Stimulated activated CD8-positive, alpha-beta memory T cell treated with anti-CD3 and anti-CD28 coated beads, Interleukin-4, amount 100 ng/mL, for 4 hours (primary cell): ENCODE results near the gene THRB.

ENCODE experiments used
- DNase-seq, 2 donors: peaks; one replicate each; pipeline ENCODE4 v3.0.0-alpha.2; 2020; ENCODE audit warnings: low read depth in 2 of 2, low spot score in 1 of 2

Gene THRB

DNA sequence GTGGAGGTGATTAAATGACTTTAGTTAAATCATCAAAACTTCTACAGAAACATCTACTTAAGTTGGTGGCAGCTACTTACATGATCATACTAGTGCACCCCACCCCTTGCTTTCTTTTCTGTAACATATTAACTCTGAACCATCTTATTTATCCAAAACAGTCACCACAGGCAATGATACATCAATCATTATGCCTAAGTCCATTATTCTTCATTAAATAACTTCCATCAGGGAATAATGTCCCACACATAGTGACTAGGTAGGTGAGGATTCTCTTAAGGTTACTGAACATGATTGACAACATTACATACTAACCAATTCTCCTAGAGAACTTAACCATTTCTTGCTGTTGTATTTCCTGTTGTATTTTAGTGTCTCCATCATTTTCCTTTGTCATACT, 339.4 kb downstream of the THRB start:
- DNase-seq = no peak

DNA sequence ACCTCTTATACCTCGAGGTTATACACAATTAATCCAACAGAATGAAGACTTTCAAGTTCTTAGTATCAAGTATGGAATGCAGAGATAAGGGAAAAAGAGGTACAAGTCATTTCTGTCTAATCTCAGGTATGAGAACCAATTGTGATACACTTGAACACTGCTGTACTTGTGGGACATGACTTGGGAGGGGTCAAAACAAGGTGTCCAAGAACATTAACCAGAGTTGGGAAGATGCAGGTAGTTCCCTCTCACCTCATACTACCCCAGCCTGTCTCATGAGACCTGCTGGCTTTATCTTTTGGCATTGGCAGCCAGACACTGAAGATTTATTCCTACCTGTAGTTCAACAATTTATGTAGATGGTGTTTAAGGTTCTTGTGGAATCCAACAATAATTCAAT, 339.9 kb downstream of the THRB start:
- no peak for DNase-seq

DNA sequence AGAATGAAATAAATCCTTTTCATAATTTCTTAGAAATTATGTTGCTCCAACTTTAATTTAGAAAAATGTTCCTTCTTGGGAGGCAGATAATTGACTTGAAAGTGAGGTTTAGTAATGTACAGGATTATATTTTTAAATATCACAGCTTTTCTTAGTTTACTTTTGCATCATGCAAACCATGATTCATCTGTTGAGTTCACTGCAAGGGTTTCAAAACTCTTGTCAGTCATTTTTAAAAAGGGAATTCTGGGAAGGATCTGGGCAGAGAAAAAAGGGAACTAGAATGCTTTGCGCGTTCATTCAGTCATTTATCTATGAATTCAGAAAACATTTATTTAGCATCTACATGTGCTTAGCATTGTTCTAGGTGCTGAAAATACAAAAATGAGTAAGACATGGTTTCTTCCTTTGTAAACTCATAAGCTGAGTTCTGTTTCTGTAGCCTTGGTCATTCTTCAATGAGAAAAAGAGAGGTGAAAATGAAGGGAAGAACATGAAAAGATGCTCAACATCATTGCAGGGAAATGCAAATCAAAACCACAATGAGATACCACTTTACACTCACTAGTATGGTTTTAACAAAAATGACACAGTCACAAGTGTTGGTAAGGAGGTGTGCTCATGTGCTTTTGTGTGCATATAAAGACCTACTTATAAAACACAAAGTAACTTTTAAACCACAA, 340.5 kb downstream of the THRB start:
- no peak for DNase-seq

DNA sequence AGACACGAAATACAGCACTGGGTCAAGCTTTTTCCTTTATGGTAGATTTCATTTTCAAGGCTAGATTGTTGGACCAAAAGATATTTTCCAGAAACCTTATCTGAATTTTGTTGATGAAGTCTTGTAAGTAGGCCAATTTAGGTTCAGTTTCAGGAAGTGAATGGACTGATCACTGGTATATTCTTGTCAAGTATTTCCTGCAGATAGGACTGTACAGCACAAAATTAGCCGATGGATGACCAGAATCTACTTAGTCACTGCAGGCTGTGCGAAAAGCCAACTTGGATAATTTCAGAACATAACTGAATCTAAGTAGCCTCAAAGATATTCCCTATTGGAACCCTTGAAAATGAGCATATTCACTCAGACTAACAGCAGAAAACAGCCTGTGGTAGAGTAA, 343.1 kb downstream of the THRB start:
- no peak for DNase-seq

DNA sequence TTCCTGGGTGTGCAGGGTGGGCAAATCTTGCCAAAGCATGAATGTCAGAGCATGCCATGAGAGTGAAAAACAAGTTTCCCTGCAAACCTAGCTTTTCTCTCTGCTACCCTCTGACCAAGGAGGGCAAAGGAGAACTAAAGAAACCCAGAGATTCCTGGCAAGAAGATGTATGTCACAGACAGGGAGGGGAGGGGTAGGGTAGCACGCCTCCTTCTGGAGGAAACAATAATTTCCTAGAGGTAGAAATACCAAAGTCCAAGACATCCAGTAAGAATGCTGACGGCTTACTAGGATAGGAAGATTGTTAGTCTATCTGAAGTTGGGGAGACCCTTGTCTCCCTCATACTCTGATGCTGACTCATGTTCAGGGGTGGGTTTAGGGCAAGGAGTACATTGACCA, 345.6 kb downstream of the THRB start:
- DNase-seq = no peak

DNA sequence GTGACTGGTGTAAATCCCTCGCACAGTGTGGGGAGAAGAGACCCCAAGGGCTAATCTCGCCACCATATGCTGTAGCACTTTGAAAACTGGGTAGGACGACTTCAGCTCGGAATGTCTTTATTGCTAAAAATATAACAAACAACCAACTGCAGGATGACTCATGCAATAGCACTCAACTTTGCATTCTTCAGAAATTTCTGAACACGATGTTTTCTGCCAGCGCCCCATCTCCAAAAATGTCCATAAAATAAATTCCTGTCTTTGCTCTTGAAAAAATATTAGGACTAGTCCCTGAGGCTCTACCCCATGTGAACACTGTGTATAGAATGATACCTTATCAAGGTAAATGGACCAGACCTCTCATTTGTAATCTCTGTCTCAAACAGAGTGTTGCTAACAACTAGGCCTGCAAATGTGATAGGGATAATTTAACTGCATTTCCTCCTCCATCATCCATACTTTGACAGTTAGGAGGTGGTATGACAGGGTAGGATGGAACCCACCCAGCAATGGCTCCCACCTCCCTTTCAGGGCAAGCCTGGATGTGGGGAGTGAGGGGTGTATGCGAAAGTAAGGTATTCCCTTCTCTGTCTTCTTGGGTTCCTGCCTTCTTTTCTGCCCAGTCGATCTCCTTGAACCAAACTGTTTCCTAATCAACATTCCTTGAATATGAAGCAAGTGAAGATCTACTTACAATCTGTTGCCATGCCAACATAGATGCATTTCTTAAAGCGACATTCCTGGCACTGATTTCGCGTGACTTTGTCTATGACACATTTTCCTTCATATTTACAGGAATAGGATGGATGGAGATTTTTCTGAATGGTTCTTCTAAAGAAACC, 348.4 kb downstream of the THRB start:
- DNase-seq = no peak

DNA sequence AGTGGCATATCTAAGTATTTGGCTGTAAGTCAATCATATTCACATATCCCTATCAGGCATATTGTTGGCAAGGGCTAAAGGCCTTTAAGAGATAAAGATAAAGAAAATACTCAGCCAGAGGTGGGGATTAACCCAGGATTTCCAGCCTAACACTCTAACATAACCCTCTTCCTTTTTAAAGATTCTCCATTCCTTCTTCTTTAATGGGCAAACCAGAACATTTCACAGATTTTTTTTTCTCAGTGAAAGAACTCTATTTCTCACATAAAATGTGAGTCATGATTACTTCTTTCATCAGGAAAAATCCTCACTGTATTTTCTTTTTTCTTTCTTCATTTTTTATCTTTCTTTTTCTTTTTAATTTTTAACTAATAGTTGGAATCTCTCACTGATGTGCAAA, 349.2 kb downstream of the THRB start:
- DNase-seq = no peak

DNA sequence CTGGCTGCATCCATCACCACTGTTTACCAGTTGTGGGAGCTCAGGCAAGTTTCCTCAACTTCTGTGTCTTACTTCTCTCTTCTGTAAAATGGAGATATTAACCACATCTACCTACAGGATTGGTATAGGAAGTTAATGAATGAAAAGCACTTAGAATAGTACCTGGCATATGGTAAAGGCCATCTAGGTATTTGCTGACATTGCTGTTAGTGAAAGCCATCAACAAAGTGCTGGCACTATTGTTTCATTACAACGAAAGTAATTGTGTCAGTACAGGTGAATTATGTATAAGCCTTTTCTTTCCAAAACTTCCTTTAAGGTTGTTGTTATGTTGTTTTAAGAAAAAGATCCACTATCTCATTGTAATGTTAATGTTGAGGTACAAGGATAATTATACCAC, 352.5 kb downstream of the THRB start:
- no peak for DNase-seq

DNA sequence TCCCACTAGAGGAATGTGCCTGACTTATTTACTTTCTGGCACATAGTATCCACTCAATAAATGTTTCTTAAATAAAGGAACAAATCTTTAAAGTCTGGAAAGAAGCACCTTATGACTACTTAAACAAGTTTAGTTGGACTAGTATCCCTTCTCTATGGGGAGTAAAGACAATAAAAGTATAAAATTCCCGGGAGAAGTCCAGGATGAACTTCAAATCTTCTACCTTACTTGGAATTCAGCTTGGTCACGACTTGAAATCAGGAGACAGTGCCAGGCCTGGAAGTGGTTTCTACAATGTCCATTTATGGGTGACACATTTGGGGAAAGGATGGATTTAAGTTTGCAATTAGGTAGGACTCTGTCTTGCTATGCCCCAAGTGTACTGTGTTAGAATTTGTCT, 353.1 kb downstream of the THRB start:
- no peak for DNase-seq

DNA sequence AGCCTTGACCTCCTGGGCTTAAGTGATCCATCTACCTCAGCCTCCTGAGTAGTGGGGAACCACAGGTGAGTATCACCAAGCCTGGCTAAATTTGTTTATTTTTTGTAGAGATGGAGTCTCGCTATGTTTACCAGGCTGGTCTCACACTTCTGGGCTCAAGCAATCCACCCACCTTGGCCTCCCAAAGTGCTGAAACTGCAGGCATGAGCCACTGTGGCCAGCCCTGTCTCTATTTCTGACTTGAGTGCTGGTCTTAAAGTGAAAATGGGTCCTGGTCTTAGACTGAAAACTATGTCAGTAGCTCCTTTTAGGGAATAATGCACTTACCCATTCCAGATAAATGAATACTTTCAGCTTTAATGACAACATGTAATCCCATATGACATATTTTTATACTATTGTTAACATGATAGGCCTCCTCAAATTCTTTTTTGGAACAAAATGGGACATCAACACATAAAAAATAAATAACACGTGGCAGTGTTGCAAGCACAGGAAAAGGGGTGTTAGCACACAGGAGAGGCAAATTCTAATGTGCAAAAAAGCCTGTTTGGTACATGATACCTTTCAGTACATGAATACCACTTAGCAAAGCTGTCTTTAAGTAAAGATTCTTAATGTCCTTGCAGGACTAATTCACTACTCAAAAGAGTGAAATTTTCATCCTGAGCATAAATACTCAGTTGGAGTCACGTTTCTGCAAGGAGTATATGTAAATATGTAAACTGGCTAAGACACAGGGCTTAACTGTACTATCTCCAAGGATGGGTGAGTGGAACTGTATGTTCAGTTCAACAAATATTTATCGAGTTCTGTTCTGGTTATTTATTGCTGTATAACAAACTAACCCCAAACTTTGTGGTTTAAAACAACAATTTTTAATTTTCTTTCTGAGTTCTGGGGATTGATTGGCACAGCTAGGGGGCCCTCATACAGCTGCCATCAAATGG, 354.9 kb downstream of the THRB start:
- DNase-seq = no peak

DNA sequence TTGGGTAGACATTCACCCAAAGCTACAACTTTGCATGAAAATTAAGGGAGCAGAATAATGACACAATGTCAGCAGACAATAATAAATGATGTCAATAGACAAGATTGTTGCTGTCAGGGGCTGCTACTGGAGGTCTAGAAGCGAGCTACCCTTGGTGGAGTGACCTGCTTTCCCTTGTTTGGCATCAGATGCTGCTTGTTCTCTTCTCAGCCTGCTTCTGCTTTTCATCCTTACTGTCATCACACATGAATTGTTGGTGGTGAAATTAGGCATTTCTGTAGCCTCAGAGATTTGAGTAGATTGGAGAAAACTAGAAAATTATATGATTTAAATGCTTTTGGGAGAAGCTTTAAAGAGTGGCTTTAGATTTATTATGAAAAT, 355.8 kb downstream of the THRB start:
- DNase-seq = no peak

DNA sequence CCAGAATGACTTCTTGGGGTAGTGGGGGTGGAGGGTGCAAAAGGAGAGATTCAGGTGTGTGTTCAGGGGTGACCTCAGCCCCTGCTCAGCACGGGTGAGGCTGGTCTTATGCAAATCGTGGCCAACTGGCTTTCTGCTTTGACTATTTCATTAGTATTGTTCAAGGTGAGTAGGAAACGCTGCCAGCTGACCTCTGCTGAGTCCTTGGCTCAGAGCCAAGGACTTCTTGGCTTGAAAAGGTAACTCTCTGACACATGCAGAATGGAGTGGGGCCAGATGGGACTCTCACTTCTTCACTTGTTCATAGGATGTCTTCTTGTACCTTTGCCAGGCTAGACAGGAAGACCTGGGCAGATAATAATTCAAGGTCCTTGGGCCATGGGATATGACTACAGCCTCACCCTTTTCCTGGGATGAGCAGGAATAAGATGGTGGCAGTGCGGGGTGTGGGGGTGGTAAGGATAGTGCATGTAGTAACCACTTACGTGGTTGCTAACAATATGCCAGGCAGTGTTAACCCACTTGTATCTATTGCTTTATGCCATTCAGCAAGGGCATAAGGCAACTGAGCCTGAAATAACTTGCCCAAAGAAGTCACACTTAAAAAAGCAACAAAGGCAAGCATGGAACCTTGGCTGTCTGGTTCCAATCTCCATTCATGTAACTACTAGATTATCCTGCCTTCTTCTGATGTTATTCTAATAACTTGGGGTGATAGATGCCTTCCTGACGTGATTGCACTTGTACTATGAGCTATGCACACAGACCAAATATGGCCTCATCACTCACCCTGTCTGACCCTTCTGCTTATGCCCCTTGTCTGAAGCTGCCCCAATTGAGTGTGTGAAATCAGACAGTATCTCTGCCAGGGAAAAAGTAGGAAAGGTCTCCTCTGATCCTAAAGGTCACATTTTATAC, 356.4 kb downstream of the THRB start:
- DNase-seq = no peak

DNA sequence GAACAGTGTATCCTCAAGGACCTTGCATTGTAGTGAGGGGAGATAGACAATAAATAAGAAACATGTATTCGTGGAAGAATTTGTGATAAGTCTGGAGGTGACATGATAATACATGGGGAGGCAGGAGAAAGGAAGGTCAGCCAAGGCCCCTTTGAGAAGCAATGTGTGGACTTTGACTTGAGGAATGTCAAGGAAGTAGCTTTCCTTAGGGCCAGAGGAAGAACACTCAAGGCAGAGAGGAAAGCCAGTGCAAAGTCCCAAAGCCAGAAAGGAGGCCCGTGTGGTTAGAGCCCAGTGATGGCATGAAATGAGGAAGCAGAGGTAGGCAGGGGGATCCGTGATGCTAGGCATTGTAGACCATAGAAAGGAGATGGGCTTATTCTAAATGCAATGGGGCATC, 357.3 kb downstream of the THRB start:
- no peak for DNase-seq

DNA sequence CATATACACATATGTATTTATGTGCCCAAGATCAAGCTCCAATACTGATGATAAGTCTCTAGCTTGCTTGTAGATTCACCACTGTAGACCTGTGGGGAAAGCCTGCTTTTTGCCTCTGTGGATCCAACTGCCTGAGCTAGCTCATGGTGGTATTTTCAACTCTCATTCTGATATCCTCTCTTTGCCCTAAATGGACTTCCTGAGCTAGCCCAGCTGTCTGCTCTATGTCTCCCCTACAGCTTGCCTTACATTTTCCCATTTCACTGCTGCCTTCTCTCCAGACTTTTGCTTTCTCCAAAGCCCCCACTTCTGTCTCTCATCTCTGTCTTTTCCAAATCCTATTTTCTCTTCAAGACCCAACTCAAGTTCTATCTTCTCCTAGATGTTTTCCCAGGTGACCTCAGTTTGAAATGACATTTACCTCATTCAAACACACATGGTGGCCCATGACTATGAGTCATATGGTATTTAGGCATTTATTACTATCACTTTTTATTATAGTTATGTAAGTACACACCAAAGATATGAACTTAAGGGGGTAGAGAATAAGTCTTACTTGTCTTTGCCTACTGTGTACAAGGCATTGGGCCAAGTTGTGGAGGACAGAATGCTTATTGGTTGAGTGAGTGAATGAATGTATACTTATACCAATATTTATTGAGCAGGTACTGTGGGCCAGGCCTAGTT, 357.9 kb downstream of the THRB start:
- no peak for DNase-seq

DNA sequence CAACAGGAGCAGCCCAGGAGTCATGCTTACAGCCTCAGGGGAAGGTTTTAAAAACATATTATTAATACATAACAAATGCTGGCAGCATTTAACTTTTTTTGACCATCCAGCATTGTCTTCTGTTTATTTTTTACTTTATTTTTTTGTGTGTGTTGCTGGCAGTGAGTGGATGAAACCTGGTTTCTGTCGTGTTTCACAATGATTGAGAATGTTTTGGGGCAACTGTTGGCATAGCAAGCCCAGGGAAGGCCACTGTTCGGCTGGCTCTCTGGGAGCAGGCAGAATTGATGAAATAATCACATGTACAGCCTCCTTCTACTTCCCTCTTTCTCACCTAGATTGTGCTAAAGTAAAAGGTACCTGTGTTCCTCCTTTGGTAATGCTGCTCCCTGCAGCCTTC, 359.4 kb downstream of the THRB start:
- DNase-seq = no peak

DNA sequence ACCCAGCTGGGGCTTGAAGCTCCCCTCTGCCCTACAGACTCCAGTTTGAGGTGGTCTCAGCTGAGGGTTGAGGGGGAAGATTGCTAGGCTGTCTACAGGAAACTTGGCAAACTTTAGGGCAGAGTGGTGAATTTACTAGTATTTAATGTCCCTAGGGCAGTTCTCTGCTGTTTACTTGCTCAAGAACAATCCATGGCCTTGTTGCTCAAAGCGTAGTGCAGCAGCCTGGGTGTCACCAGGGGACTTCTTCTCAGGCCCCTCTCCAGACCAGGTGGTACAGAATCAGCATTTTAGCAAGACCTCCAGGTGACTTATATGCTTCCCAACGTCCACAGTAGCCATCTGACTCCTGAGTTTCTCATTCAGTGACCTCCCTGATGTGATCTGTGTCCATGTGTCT, 360.7 kb downstream of the THRB start:
- DNase-seq = no peak

DNA sequence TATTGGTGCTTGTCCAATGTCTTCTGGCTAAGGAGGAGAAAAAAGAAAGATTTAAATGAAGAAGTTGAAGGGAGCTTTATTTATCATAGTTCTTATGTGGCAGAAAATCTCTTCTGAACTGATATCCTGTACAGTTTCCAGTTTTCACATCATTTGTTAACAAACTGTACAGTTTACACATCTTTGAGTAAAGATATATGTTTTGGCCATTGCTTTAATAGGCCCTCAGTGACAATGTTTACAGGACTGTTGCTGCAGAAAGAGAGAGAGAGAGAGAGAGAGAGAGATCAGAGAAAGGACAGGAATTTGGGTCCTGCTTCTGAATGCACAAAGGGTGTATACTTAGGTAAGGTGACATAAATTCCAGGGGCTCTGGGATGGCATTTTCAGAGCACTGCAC, 361.2 kb downstream of the THRB start:
- no peak for DNase-seq

DNA sequence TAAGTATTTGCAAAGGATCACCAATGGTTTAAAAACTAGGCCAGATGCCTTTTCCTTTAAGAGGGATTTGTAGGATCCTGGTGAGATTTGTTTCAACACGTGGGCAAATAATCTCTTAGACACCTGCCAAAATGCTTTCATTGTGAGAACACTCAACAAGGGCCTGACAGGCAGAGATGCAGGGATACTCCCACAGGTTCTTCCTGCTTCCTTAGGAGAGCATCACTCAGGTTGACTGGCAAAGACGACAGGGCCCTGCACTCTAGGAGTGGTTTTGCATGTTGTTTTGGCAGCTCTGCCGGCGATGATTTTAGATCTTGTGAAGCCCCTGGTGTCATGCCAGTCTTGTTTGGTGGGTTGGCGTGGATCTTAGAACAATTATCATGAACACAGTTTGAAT, 365.1 kb downstream of the THRB start:
- no peak for DNase-seq

DNA sequence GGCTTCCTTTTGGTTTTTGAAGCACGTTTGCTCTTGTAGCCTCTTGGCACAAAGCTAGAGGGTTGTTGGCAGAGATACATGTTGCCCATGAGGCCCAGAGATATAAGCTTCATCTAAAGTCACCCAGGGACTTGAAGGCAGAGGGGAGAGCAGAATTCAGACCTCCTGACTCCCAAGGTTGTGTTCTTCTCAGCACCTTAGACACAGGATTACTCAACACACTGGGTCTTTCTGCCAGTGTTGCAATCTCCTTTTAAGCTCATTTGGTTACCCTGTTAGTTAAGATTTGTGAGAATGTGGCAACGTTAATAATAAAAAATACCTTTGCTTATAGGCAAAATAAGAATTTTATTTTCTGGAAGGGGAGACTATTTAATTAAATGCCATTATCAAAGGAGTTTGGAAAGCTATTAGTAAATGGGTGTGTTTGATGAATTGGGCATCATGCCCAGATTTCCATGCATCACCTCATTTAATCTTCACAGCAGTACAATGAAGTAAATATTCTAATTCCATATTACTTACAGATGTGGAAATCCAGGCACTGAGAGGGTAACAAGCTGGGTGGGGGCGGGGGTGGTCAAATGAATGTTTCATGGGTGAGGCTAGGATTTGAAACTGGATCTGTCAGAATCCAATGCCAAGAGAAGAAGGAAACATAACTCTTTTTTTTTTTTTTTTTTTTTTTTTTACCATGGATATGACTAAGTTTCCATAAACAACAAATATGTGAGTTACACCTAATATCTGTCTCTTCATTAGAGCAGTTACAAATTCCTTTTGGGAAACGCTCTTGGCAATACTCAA, 366.2 kb downstream of the THRB start:
- DNase-seq = no peak
